ENCODE results near the gene VAT1L.

The VAT1L gene

GRCh38 chr16:77760800-77761199, 27.6 kb upstream of the VAT1L start:
- no peaks in the 10 kb centered on the region for H3K27me3 ChIP-seq
- H3K4me3 ChIP-seq (ENCODE audit: low read depth, low read length), result no peak overlapping the region
- H3K4me1 ChIP-seq, result no peaks in the 10 kb centered on the region
- no peak for TF ChIP-seq CTCF (IDR thresholded peaks at IDR 0.05; ENCODE audit: low read depth, low read length)
- no peaks in the 10 kb centered on the region for H3K36me3 ChIP-seq
- DNase-seq, result no peak
- 0 out of 2 replicates have a peak, but pooled peaks cover 4% of the 10 kb centered on the region for H3K9me3 ChIP-seq

- Histone ChIP-seq H3K4me1 (no peaks in the 10 kb centered on the region), H3K36me3 (no peaks in the 10 kb centered on the region), H3K9me3 (0 out of 2 replicates have a peak, but pooled peaks cover 4% of the 10 kb centered on the region), H3K27me3 (no peaks in the 10 kb centered on the region), H3K4me3 (ENCODE audit: low read depth, low read length) (no peak overlapping the region)
- DNase-seq, result no peak
- no peak for TF ChIP-seq CTCF (IDR thresholded peaks at IDR 0.05; ENCODE audit: low read depth, low read length)
Observed at GRCh38 chr16:77761204-77761603, 27.2 kb upstream of the VAT1L start.

- Histone ChIP-seq H3K4me3 (ENCODE audit: low read depth, low read length) (no peak overlapping the region), H3K4me1 (no peaks in the 10 kb centered on the region), H3K27me3 (no peaks in the 10 kb centered on the region), H3K9me3 (0 out of 2 replicates have a peak, but pooled peaks cover 4% of the 10 kb centered on the region), H3K36me3 (no peaks in the 10 kb centered on the region)
- no peak for DNase-seq
- TF ChIP-seq CTCF (IDR thresholded peaks at IDR 0.05; ENCODE audit: low read depth, low read length), result no peak
Observed at GRCh38 chr16:77762262-77762661, 26.1 kb upstream of the VAT1L start.

GRCh38 chr16:77763994-77764393, 24.4 kb upstream of the VAT1L start:
- Histone ChIP-seq H3K9me3 (no peaks in the 10 kb centered on the region), H3K36me3 (no peaks in the 10 kb centered on the region), H3K4me1 (no peaks in the 10 kb centered on the region), H3K27me3 (no peaks in the 10 kb centered on the region), H3K4me3 (ENCODE audit: low read depth, low read length) (no peak overlapping the region)
- no peak for DNase-seq
- no peak for TF ChIP-seq CTCF (IDR thresholded peaks at IDR 0.05; ENCODE audit: low read depth, low read length)

- H3K9me3 ChIP-seq, result no peaks in the 10 kb centered on the region
- no peak for TF ChIP-seq CTCF (IDR thresholded peaks at IDR 0.05; ENCODE audit: low read depth, low read length)
- no peaks in the 10 kb centered on the region for H3K4me1 ChIP-seq
- DNase-seq, result no peak
- H3K36me3 ChIP-seq, result no peaks in the 10 kb centered on the region
- H3K4me3 ChIP-seq (ENCODE audit: low read depth, low read length), result no peak overlapping the region
- no peaks in the 10 kb centered on the region for H3K27me3 ChIP-seq
Observed at GRCh38 chr16:77767211-77767610, 21.2 kb upstream of the VAT1L start.

- TF ChIP-seq CTCF (IDR thresholded peaks at IDR 0.05; ENCODE audit: low read depth, low read length), result no peak
- no peaks in the 10 kb centered on the region for H3K36me3 ChIP-seq
- H3K27me3 ChIP-seq, result no peaks in the 10 kb centered on the region
- DNase-seq, result no peak
- no peaks in the 10 kb centered on the region for H3K9me3 ChIP-seq
- H3K4me1 ChIP-seq, result no peaks in the 10 kb centered on the region
- H3K4me3 ChIP-seq (ENCODE audit: low read depth, low read length), result no peak overlapping the region
Observed at GRCh38 chr16:77767826-77768225, 20.5 kb upstream of the VAT1L start.

Measured in BE2C (cell line).